GM15510 (cell line): ENCODE measurements around the gene EYS.

ENCODE experiments used
- POLR2A ChIP-seq: IDR thresholded peaks from 3 replicates; pipeline ENCODE4 v1.6.1; 2011; ENCODE audit warnings: borderline replicate concordance; ENCODE audit not compliant: insufficient read length; ENCODE audit errors: extremely low read depth

EYS gene

GRCh38 chr6:64293298-64293697, 1413.7 kb downstream of the EYS start:
- TF ChIP-seq POLR2A = no peak

- TF ChIP-seq POLR2A = no peak
Observed at GRCh38 chr6:64290867-64291266, 1416.2 kb downstream of the EYS start.

- TF ChIP-seq POLR2A = no peak
Observed at GRCh38 chr6:64289931-64290330, 1417.1 kb downstream of the EYS start.

GRCh38 chr6:64288351-64288750, 1418.7 kb downstream of the EYS start:
- TF ChIP-seq POLR2A = no peak

- TF ChIP-seq POLR2A = no peak
Observed at GRCh38 chr6:64281167-64281566, 1425.9 kb downstream of the EYS start.

- TF ChIP-seq POLR2A = no peak
Observed at GRCh38 chr6:64280569-64280968, 1426.5 kb downstream of the EYS start.

- no peak for TF ChIP-seq POLR2A
Observed at GRCh38 chr6:64270083-64270482, 1436.9 kb downstream of the EYS start.

GRCh38 chr6:64266351-64266821, 1440.6 kb downstream of the EYS start:
- TF ChIP-seq POLR2A = no peak

GRCh38 chr6:64263778-64264177, 1443.2 kb downstream of the EYS start:
- TF ChIP-seq POLR2A = no peak

GRCh38 chr6:64259372-64259771, 1447.7 kb downstream of the EYS start:
- TF ChIP-seq POLR2A = no peak

GRCh38 chr6:64258752-64259151, 1448.3 kb downstream of the EYS start:
- no peak for TF ChIP-seq POLR2A

- no peak for TF ChIP-seq POLR2A
Observed at GRCh38 chr6:64258302-64258701, 1448.7 kb downstream of the EYS start.

- TF ChIP-seq POLR2A = no peak
Observed at GRCh38 chr6:64257586-64257985, 1449.4 kb downstream of the EYS start.

- TF ChIP-seq POLR2A = no peak
Observed at GRCh38 chr6:64256483-64256882, 1450.5 kb downstream of the EYS start.

GRCh38 chr6:64255000-64255399, 1452.0 kb downstream of the EYS start:
- TF ChIP-seq POLR2A = no peak

- TF ChIP-seq POLR2A = no peak
Observed at GRCh38 chr6:64254558-64254957, 1452.5 kb downstream of the EYS start.

- no peak for TF ChIP-seq POLR2A
Observed at GRCh38 chr6:64252256-64252655, 1454.8 kb downstream of the EYS start.
